ENCODE results near the gene PLEKHH2. TPM values are rescaled to one million over a fixed set of nuclear protein-coding genes. Genes with fewer than 3 reads are reported as not detected.
A peak's percentile ranks its signal among the peaks of the same experiment; 100 is the strongest.

PLEKHH2 gene
- total and polyA plus RNA-seq, 2 of the 13 experiments (the other 11 are each of a cell fraction or from before 2014, with no cell fraction given): 1.1 to 3.0 TPM

- peak; percentile 49 for TF ChIP-seq ZNF407 (CRISPR knock-in tag; IDR thresholded peaks at IDR 0.05; ENCODE audit: not compliant biosample characterization)
- TF ChIP-seq FOXC1 (CRISPR knock-in tag; IDR thresholded peaks at IDR 0.05; ENCODE audit: borderline replicate concordance): peak; percentile 79
- peak; percentile 71; the same call in 1 of the 2 replicates for TF ChIP-seq ZNF34 (CRISPR knock-in tag; IDR thresholded peaks at IDR 0.05; ENCODE audit: borderline replicate concordance)
- TF ChIP-seq ZNF615 (CRISPR knock-in tag; IDR thresholded peaks at IDR 0.05; ENCODE audit: borderline replicate concordance): no peak
- TF ChIP-seq TOE1 (CRISPR knock-in tag; IDR thresholded peaks at IDR 0.05): no peak
- TF ChIP-seq ZNF329 (CRISPR knock-in tag; IDR thresholded peaks at IDR 0.05; ENCODE audit: low read depth): no peak
- TF ChIP-seq ZNF512B (CRISPR knock-in tag; IDR thresholded peaks at IDR 0.05; ENCODE audit: borderline replicate concordance): 0 out of 2 replicates have a peak, but pooled peaks have one; percentile 20
- TF ChIP-seq HOXA3 (CRISPR knock-in tag; IDR thresholded peaks at IDR 0.05): peak; percentile 50; the same call in 1 of the 2 replicates
- 0 out of 2 replicates have a peak, but pooled peaks have one; percentile 62 for TF ChIP-seq ZNF232 (CRISPR knock-in tag; IDR thresholded peaks at IDR 0.05; ENCODE audit: borderline replicate concordance)
- TF ChIP-seq TRAFD1 (CRISPR knock-in tag; IDR thresholded peaks at IDR 0.05; ENCODE audit: borderline replicate concordance): no peak
- TF ChIP-seq ZNF614 (CRISPR knock-in tag; IDR thresholded peaks at IDR 0.05; ENCODE audit: borderline replicate concordance): peak; percentile 44; the same call in 1 of the 2 replicates
- no peak for TF ChIP-seq NFE2L2 (IDR thresholded peaks at IDR 0.05; ENCODE audit: low read length)
- peak; percentile 62; the same call in 1 of the 2 replicates for TF ChIP-seq ISX (CRISPR knock-in tag; conservative IDR thresholded peaks at IDR 0.05)
- TF ChIP-seq ZNF605 (CRISPR knock-in tag; IDR thresholded peaks at IDR 0.05): peak; percentile 79
- peak; percentile 62 for TF ChIP-seq ISL2 (CRISPR knock-in tag; IDR thresholded peaks at IDR 0.05)
- peak; percentile 73 for TF ChIP-seq HOXD1 (CRISPR knock-in tag; IDR thresholded peaks at IDR 0.05)
Measured at GRCh38 chr2:43637030-43637803, at the start of gene PLEKHH2 (continued).
